GM18868 (cell line): Measurements from ENCODE around the gene THRB.
A peak's percentile ranks its signal among the peaks of the same experiment; 100 is the strongest.

Experiments
- ATAC-seq: cut with Tn5 transposase; IDR thresholded peaks from one replicate; pipeline ENCODE4 v1.9.1; 2021; ENCODE audit warnings: mild to moderate bottlenecking, moderate library complexity; ENCODE audit not compliant: unreplicated experiment

The THRB gene

DNA sequence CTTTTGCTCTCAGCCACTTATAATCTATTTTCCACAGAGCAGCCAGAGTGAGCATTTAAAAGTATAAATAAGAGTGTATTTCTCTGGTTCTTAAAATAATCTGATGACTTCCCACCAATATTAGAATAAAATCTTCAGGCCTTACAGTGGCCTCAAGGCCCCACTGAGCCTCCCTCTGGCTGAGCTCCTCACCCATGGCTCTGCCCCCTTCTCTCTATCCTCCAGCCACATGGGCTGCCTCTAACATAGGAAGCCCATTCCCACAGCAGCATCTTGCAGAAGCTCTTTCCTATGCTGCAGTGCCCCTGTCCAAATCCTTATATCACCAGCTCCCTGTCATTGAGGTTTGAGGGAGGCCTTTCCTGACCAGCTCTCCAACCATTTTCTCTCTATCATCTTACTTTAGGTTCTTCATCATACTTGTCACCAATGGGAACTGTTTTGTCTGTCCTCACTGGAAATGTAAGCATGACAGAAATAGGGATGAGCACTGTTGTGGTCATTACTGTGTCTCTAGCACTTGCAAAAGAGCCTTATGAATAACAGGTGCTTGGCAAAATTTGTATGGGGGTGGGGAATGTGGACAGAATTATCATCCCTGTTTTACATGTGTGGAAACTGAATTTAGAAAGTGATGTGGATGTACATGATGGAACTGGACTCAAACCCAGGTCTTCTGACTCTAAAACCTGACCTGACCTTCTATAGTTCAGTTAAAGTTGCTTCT is 299.0 kb downstream of the THRB start:
- ATAC-seq = no peak

DNA sequence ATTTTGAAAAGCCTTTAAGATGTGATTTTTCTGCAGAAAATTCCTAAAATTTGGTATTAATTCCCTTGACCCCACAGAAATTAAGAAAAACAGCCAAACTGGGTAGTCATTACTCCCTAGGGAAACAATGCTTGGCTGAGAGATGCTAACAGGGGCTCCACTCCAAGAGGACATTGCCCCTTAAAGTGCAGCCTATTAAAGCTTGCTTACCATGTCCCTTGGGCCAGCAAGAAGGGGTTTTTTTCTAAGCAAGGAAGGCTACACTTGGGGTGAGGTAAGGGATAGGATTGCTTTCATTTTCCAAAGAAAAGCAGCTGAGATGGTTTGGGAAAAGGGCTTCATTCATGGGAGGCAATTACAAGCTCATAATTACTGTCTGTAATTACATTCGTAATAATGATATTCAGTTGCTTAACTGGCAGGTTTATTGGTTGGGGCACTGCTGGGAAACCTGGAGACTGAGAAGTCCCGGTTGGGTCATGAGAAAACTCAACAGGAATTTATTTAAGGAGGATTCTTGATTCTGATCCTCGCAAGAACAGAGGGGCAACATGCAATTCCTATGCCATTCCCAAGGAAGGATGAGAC is 302.1 kb downstream of the THRB start:
- no peak for ATAC-seq

DNA sequence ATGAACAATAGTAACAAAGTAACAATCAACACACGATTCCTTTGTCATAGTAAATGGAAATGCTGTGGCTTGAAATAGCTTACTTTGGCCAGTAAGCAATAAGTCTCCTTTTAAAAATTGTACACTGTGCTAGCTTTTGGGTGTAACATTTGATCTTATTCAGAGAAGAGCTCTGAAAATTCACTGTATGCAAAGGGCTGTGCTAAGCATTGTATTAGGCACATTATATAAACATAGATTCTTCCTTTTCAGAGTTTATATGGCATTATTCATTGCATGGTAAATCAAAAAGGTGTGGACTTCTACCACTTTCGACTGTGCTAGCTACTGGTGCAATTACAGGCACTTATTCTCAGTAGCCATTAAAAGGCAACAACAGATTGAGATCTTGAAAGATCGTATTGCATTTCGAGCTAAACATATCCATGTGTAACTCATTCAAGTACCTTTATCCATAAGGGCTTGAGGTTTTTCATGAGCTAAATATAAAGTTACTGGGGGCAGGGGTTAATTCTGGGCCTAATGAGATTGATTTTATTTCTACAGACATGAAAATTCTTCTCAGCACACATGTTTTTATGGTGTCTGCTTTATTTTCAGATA is 302.7 kb downstream of the THRB start:
- no peak for ATAC-seq

DNA sequence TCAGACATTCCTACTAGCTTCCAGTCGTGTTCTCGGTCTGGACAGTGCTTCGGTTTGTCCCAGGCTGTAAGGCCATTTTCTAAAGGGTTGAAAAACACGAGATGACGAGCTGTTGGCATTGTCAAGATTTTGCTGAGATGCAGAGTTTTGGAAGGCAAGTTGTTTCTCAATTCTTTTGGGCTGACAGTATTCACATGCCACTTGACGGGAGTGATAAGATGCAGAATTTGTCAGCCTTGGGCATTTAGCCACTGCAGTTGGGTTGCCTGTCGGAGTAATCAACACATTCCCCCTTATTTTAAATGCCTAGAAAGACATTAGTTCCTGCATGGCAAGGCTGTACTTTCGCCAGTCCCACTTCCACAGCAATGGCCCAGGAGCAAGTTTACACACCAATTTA is 304.4 kb downstream of the THRB start:
- no peak for ATAC-seq

DNA sequence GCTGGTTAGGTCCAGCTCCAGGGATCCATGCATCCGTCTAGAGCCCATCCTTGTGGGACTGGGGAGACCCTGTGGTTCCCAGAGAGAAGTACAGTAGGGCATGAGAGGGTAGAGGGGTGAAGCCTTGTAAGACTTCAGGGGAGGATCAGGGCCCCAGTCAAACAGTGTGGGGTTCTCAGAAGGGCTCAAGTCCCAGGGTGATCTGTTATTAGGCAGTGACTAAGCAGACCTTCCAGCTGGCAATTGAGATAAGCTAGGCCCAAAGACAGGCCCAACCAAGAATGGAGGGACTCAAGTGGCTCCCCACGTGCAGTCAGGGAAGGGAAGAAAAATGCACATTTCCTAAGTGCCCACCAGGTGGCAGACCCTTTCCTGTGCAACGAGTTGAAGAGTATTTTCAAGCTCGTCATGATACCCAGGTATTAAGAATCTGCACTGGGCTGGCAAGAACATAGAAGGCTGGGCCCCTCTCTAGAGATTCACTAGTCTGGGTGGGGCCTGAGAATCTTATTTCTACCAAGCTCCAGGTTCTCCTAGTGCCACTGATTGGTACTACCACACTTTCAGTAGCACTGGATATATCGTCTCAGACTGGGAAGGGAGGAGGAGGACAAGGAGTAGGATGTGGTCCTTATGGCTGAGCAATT is 308.8 kb downstream of the THRB start:
- ATAC-seq = peak; percentile 95

DNA sequence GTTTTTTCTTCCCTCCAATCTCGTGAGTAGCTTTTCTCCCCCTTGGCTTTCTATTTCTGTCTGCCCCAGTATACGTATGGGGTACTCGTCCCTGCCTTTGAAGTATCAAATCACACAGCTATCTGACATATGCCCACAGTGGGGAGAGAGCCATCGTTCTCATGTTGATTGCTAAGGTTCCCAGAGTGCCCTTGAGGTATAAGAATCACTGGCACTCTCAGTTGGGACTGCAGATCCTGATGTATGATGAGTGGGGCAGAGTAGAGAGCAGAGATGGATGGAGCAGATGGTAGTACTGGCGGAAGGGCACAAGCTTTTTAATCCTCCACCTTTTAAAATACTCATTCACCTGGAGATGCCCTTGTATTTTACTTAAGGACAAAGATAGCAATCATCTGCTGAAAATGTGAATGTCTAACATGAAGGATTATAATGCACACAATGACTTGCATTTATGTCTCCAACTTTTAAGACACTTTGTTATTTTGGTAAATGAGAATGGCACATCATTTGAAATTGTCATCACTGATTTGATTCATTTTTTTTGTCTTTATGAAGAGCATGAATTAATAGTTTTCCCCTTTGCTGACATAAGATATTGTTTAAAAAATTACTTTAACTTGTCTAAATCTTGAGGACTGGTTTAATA is 310.0 kb downstream of the THRB start:
- no peak for ATAC-seq

DNA sequence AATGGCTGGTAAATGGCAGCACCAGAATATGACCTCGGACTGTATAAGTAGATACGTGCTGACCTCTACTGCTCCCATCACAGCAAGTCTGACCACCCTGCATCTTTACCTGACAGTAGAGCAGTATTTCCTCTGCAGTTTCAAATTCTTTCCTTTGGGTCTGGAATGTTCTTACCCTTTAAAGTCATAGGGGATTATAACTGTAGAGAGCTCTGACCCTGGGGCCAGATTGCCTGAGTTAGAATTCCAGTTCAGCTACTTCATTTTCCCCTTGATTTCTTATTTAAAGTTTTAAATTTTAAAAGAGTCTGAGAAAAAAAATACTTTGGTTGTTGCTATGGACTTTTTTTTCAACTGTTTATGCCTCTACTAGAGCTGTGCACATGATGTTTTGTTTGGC is 311.9 kb downstream of the THRB start:
- ATAC-seq = no peak

DNA sequence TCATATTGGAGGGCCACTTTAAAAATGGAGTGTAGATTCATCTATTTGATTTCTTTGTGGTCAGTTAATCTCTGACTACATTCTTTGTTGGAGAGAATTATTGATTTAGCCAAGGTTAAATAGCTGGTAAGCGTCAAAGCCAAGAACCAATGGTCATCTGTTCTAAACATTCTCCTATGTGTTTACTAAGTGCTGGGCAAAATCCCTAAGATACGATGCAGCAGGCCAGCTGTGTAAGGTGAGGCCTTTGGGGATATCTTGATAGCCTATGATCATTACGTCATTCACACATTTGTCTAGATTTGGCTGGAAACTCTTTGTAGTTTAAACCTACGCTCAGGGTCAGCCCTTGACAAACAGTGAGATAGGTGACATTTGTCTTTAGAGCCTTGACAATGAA is 313.4 kb downstream of the THRB start:
- no peak for ATAC-seq

DNA sequence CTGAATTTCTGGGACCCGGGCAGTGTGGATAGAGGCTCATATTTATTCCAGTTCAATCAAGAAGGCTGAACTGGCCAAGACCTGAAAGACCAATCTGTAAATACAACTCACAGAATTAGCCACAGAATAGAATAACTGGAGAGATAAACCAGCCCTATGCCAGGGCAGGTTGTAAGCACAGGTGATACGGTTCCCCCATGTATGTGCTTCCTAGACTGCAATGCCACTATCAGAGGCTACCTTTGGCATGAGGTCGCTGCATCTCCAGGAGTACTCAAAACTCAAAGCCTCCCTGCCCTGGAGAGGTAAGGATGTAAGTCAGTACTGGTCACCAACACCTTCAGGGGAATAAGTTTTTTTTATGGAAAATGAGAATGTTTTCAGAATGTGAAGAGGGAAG is 314.0 kb downstream of the THRB start:
- no peak for ATAC-seq

DNA sequence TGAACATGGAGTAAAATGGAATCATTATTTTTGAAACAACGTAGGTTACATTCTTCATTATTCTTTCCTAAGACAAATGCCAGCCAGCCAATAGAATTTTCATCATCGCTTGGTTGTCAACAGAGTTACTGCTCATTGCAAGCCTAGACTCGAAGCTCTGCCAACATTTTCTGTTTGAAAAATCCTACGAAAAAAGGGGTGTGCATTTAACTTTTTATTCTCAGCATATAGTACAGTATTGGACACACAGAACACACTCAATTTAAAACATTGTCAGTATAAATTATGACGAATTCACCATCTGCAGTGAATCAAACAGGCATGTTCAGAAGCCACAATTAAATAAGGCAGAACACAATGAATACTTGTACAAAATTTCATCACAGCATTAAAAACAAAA is 317.4 kb downstream of the THRB start:
- ATAC-seq = no peak

DNA sequence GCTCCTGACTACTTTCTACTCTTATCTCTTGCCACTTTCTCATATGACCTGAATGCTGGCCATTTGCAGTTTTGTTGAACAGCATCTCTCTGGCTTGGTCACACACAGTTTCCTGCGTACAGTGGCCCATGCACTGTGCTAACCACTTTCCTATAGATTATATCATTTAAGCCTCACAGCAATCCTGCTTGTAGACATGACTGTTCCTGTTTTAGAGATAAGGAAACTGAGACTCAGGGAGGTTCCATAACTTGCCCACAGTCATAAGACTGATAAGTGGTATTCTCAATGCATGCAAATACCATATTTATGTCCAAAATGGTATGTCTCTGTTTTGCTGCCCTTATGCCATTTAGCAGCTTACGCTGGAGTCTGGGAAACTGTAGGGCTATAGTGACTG is 320.0 kb downstream of the THRB start:
- no peak for ATAC-seq

DNA sequence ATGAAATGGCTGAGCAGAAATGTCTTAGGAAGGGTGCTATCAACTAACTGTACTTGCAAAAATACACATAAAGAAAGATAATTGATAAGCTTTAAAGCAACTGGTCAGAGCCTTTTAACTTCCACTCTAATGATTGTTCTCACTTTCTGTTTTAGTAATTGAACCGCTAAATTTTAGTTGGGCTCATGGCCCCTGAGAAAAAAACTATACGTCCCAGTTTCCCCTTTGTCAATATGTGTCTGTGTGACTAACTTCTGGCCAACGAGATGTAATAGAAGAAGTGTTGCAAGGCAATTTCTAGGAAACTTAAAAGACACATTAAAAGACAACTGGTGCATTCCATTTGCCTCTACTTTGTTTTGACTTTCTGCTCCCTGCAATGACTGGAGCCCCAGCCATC is 325.7 kb downstream of the THRB start:
- peak; percentile 65 for ATAC-seq

DNA sequence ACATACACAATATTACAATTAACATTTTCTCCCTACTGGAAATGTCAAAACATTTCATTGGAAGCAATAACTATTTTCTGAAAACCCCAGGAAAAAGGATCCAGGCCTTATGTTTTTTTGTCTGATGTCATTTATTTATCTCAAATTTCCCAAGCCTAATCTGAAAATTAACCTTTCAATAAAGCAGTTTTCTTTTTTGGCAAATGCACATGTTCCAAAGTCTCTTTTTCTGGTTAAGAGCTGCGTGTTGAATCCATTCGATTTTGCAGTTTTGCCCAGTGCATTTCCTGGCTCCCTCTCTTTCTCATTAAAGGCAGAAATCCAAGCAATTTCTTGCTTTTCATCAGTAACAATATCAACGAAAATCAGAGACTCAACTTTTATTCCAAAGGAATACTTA is 327.2 kb downstream of the THRB start:
- ATAC-seq = no peak

DNA sequence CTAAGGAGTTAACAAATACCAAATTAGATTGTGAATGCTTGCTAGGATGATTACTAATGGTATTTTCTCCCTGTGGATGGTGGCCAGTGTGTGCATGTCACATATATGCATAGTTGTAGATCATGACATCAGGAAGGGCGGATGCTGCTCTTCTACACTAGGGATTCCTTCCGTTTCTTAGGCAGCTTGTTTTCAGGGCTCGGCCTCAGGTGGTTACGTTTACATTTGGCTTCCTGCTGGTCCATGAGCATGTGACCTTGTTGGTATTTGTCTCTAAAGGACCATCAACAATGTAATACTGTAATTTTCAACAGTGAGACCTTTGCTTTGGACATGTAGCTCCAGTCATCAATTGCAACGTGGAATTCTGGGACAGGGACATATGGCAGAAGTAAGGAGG is 328.1 kb downstream of the THRB start:
- no peak for ATAC-seq

DNA sequence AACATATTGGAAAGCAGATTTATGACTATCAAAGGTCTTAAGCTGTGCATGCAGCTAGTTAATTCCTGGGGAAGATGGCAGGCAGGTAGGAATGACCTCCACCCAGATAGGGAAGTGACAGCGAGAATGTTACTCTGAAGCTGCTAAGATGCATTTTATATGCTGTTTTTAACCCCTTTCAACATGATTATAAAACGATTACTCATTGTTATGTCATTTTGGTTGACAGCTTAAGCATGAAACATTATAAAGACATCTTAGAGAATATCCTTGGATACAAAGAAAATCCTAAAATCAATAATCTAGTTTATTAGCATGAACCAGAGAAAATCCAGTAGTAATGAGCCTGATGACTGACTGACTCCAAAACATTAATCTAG is 329.1 kb downstream of the THRB start:
- ATAC-seq = no peak

DNA sequence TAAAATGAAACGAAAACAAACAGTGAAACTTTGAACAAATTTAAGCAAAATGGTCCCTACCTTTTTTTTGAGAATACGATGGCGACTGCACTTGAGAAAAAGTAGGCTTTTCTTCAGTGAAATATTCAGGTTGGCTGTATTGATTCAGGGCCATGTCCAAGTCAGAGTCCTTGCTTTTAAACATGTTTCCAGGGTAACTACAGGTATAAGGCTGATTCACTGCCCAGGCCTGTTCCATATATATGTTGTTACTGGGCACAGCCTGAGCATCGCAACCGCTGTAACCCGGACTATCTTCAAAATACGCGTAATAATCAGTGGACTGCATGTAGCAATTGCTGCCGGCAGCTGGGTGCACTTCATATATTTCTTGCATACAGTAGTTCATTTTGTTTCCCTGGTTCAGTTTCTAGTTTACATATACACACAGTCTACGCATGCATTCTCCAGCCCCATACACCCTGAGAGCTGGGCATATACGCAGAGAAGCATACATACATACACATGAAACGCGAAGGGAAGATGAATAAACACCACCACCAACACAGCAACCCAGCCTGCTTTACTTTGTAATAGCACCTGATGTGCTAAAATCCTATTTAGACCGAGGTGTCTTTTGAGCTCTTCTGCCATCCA is 329.6 kb downstream of the THRB start:
- ATAC-seq = no peak

DNA sequence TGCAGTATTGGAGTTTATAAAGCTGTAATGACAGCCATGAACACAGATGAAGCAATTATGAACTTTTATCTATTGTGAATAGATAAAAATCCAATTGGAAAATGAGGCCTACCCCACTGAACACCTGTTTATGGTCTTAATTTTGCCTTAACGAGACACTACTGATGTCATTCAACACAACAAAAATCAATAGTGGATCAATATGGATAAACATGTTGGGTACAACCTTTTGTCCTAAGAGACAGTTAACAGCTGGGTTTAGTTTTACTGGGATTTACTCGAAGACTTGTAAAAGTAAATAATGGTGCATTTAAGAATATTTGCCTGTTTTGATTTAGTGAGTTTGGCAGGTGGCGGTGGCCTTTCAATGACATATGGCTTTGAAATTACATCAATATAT is 331.7 kb downstream of the THRB start:
- ATAC-seq = no peak

DNA sequence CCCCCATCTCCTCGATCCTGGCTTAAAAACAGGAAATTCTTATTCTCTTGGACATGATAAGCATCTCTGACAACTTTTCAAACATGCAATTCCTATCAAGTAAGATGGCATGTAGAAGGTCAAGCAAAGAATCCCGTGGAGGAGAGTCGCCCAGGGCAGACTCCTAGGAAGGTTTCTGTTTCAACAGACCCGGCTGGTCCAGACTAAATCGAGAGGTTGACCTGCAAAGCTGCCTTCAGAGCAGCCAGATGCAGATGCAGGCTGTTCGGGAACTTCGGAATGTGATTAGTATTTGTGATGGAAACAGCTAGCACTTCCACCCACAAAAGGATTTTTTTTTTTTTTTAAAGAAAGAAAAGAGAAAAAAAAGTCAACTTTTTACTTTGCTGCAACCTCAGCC is 332.8 kb downstream of the THRB start:
- no peak for ATAC-seq

DNA sequence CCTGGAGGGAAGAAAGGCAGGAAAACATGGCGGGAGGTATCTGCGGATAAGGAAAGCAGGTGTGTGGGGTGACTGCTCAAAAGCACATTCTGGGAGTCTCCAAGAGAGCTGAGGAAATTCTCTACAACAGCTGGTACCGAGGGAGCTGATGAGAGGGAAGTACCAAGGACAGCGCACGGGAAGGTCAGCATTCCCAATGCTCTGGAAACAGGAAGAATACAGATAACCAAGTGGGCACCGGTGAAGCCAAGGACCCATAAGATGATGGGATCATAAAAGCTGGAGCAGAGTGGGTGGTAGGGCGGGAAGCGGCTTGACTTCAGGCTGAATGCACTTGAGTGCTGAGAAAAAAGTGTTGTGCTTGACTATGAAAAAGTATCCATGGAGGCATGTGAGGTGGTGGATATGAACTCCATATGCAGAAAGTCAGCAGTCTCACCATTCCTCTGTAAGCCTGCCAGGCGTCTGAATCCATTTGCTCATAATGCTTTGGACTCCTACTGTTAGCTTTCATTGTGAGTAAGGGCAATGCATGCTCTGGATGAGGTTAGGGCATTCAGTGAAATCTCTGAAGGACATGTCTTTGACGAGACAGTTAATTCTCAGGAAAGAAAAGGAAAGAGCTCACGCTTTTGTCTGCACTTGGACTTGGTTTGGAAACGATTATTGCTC is 334.1 kb downstream of the THRB start:
- ATAC-seq = no peak

DNA sequence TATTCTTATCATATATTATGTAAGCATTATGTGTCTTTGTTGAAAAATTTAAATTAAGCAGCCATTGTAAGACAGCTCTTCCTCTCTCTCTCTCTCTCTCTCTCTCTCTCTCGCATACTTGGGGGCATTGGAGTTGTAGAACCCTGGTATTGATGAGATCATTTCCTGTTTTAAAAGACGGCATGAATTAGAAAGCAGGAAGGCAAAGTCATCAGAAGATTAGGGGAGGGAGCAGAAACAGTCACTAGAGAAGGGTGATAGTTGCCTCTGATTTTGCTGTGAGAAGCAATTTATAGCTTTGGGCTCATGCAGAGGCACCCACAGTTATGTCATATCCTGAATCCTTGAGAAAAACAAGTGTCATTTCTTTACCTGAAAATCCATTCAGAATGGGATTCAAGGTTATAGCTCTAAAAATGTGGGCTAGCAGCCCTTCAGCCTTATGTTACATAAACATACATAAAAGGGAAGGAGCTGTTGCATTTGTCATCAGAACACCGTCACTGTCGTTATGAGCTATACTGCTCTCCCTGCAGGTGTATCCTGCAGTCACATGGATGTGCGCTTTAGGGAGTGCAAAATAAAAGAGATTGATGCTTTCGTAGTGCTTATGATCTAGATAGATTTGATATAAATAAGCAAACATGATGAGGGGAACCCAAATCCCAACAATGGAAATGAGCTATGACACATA is 335.7 kb downstream of the THRB start:
- ATAC-seq = no peak
